ENCODE results near the gene PABPC3. TPM values are rescaled to one million over a fixed set of nuclear protein-coding genes. Genes with fewer than 3 reads are reported as not detected.

The PABPC3 gene
- total RNA-seq, 1 donor from 2014 or later: 0.45 TPM

- DNase-seq (ENCODE audit: low read depth): no peak
- H3K36me3 Mint-ChIP-seq (ENCODE audit: low read depth, unreplicated experiment): peaks cover 2% of the 10 kb centered on the region
- H3K27ac Mint-ChIP-seq (ENCODE audit: unreplicated experiment): no peak overlapping the region
- no peak overlapping the region for H3K4me3 Mint-ChIP-seq (ENCODE audit: unreplicated experiment)
- Histone ChIP-seq H3K4me2 (ENCODE audit: low read length) (no peak overlapping the region), H2AFZ (ENCODE audit: low read depth, low read length) (no peak overlapping the region), H3K4me1 (ENCODE audit: insufficient read depth, low read length) (no peaks in the 10 kb centered on the region), H3K27ac (ENCODE audit: low read depth, low read length) (no peak overlapping the region), H3K27me3 (ENCODE audit: insufficient read depth, low read length) (no peaks in the 10 kb centered on the region), H3K79me2 (ENCODE audit: insufficient read depth, low read length) (no peaks in the 10 kb centered on the region), H4K20me1 (ENCODE audit: insufficient read depth, low read length) (no peaks in the 10 kb centered on the region), H3K4me3 (ENCODE audit: insufficient read depth, low read depth, low read length) (no peak overlapping the region), H3K36me3 (ENCODE audit: insufficient read depth, low read length) (no peaks in the 10 kb centered on the region), H3K9ac (ENCODE audit: low read length) (no peak overlapping the region), H3K9me3 (ENCODE audit: insufficient read depth, low read depth, low read length) (no peaks in the 10 kb centered on the region)
- no peaks in the 10 kb centered on the region for H3K27me3 Mint-ChIP-seq (ENCODE audit: low read depth, unreplicated experiment)
- no peak for FAIRE-seq
- no peaks in the 10 kb centered on the region for H3K9me3 Mint-ChIP-seq (ENCODE audit: unreplicated experiment)
- H3K4me1 Mint-ChIP-seq (ENCODE audit: low read depth, unreplicated experiment): no peaks in the 10 kb centered on the region
- no peak for TF ChIP-seq EZH2 (IDR thresholded peaks at IDR 0.05; ENCODE audit: insufficient read depth, low read length)
- TF ChIP-seq, protein P1, sequence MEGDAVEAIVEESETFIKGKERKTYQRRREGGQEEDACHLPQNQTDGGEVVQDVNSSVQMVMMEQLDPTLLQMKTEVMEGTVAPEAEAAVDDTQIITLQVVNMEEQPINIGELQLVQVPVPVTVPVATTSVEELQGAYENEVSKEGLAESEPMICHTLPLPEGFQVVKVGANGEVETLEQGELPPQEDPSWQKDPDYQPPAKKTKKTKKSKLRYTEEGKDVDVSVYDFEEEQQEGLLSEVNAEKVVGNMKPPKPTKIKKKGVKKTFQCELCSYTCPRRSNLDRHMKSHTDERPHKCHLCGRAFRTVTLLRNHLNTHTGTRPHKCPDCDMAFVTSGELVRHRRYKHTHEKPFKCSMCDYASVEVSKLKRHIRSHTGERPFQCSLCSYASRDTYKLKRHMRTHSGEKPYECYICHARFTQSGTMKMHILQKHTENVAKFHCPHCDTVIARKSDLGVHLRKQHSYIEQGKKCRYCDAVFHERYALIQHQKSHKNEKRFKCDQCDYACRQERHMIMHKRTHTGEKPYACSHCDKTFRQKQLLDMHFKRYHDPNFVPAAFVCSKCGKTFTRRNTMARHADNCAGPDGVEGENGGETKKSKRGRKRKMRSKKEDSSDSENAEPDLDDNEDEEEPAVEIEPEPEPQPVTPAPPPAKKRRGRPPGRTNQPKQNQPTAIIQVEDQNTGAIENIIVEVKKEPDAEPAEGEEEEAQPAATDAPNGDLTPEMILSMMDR (IDR thresholded peaks at IDR 0.05; ENCODE audit: insufficient read depth, low read depth, low read length): no peak
Measured at GRCh38 chr13:25084096-25084495, 11.8 kb upstream of the PABPC3 start.

GRCh38 chr13:25085125-25085742 is 10.7 kb upstream of the PABPC3 start:
- no peak for TF ChIP-seq EZH2 (IDR thresholded peaks at IDR 0.05; ENCODE audit: insufficient read depth, low read length)
- TF ChIP-seq, protein P1 (IDR thresholded peaks at IDR 0.05; ENCODE audit: insufficient read depth, low read depth, low read length): peak; percentile 60
- FAIRE-seq (no peak), DNase-seq (ENCODE audit: low read depth) (peak; percentile 13)

DNA sequence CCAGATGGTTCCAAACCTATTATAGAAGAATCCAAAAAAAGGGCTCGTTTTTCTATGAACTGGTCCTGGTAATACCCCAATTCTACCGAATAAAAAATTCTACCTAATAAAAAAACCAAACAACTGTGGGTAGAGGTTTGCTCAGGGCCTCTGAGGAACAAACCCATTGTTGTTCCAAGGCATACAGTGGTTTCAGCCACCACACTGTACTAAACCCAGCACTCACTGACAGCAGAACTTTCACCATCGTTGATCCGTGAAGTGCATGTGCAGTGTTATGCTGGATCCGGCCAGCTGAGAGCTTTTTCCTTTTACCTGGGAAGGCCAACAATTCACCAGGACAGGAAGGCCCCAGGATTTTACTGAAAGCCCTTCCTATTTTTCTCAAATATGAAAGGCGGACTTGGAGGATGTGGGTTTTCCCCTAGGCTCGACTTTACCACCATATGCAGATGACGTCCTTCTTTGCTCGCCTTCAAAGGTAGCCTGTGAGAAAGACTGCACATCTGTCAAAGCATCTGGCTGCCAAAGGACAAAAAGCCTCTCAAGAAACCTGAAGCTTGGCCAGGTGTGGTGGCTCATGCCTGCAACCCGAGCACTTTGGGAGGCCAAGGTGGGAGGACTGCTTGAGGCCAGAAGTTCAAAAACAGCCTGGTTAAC is 7.2 kb upstream of the PABPC3 start:
- Mint-ChIP-seq H3K4me3 (ENCODE audit: unreplicated experiment) (no peak overlapping the region), H3K4me1 (ENCODE audit: low read depth, unreplicated experiment) (no peaks in the 10 kb centered on the region), H3K36me3 (ENCODE audit: low read depth, unreplicated experiment) (peaks cover 2% of the 10 kb centered on the region), H3K27me3 (ENCODE audit: low read depth, unreplicated experiment) (peaks cover 6% of the 10 kb centered on the region), H3K27ac (ENCODE audit: unreplicated experiment) (no peak overlapping the region), H3K9me3 (ENCODE audit: unreplicated experiment) (no peaks in the 10 kb centered on the region)
- Histone ChIP-seq H3K4me2 (ENCODE audit: low read length) (no peak overlapping the region), H3K9me3 (ENCODE audit: insufficient read depth, low read depth, low read length) (no peaks in the 10 kb centered on the region), H3K36me3 (ENCODE audit: insufficient read depth, low read length) (no peaks in the 10 kb centered on the region), H3K4me3 (ENCODE audit: insufficient read depth, low read depth, low read length) (no peak overlapping the region), H3K4me1 (ENCODE audit: insufficient read depth, low read length) (no peaks in the 10 kb centered on the region), H3K9ac (ENCODE audit: low read length) (no peak overlapping the region), H2AFZ (ENCODE audit: low read depth, low read length) (no peak overlapping the region), H4K20me1 (ENCODE audit: insufficient read depth, low read length) (no peaks in the 10 kb centered on the region), H3K79me2 (ENCODE audit: insufficient read depth, low read length) (no peaks in the 10 kb centered on the region), H3K27ac (ENCODE audit: low read depth, low read length) (no peak overlapping the region), H3K27me3 (ENCODE audit: insufficient read depth, low read length) (no peaks in the 10 kb centered on the region)
- FAIRE-seq (no peak), DNase-seq (ENCODE audit: low read depth) (no peak)
- TF ChIP-seq, protein P1 (IDR thresholded peaks at IDR 0.05; ENCODE audit: insufficient read depth, low read depth, low read length): no peak
- no peak for TF ChIP-seq EZH2 (IDR thresholded peaks at IDR 0.05; ENCODE audit: insufficient read depth, low read length)

More at GRCh38 chr13:25085125-25085742, 10.7 kb upstream of the PABPC3 start:
- Histone ChIP-seq H3K9ac (ENCODE audit: low read length) (no peak overlapping the region), H3K4me3 (ENCODE audit: insufficient read depth, low read depth, low read length) (no peak overlapping the region), H3K27me3 (ENCODE audit: insufficient read depth, low read length) (no peaks in the 10 kb centered on the region), H3K36me3 (ENCODE audit: insufficient read depth, low read length) (no peaks in the 10 kb centered on the region), H2AFZ (ENCODE audit: low read depth, low read length) (no peak overlapping the region), H3K4me1 (ENCODE audit: insufficient read depth, low read length) (no peaks in the 10 kb centered on the region), H3K4me2 (ENCODE audit: low read length) (no peak overlapping the region), H3K27ac (ENCODE audit: low read depth, low read length) (no peak overlapping the region), H3K79me2 (ENCODE audit: insufficient read depth, low read length) (no peaks in the 10 kb centered on the region), H4K20me1 (ENCODE audit: insufficient read depth, low read length) (no peaks in the 10 kb centered on the region), H3K9me3 (ENCODE audit: insufficient read depth, low read depth, low read length) (no peaks in the 10 kb centered on the region)
- Mint-ChIP-seq H3K27me3 (ENCODE audit: low read depth, unreplicated experiment) (peaks cover 6% of the 10 kb centered on the region), H3K4me3 (ENCODE audit: unreplicated experiment) (no peak overlapping the region), H3K27ac (ENCODE audit: unreplicated experiment) (no peak overlapping the region), H3K36me3 (ENCODE audit: low read depth, unreplicated experiment) (peaks cover 2% of the 10 kb centered on the region), H3K9me3 (ENCODE audit: unreplicated experiment) (no peaks in the 10 kb centered on the region), H3K4me1 (ENCODE audit: low read depth, unreplicated experiment) (no peaks in the 10 kb centered on the region)

Measured in astrocyte (in vitro differentiated cells and primary cell).